NK-92 (cell line): Measurements from ENCODE around the gene GRK5.

ENCODE experiments used
- DNase-seq: peaks from one replicate; lab custom pipeline; 2025; ENCODE audit not compliant: unreplicated experiment; lab: John Stamatoyannopoulos, UW

The GRK5 gene

GRCh38 chr10:119197921-119198320 lies 9.4 kb upstream of the GRK5 start:
- no peak for DNase-seq

DNA sequence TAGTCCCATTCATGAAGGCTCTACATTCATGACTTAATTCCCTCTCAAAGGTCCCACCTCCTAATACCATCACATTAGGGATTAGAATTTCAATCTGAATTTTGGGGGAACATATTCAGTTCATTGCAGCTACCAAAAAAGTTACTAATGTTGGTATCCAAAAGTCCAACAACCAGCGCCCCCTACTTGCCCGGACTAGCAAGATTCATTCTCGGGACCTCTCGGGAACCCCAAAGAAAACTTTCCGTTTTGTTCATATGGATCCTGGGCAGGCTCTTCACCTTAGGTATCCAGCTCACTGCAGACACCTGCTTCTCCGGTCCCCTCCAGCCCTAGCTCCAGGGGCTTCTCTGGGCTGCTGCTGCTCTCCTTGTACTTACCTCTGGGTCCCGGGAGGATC lies 8.9 kb upstream of the GRK5 start:
- DNase-seq, result no peak

- no peak for DNase-seq
Measured at GRCh38 chr10:119199231-119199992, 8.0 kb upstream of the GRK5 start.

- no peak for DNase-seq
Measured at GRCh38 chr10:119201233-119201632, 6.1 kb upstream of the GRK5 start.

DNA sequence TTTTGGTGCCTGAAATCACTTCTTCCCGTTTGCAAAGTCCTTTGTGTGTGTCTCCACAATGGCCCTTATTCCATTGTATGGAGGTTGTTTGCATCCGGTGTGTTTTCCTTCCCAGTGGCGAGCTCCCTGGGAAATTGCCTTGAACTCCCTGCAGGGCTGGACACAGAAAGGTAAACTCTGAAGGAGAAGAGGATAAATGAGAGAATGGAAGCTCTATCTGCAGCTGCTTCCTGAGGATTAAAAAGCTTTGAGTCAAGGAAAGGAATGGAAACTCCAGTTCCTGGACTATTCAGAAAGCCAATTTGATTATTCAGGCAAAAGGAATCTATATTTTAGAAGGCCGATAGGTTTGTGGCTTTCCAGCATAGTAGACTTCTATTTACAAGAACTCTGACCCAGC lies 4.4 kb upstream of the GRK5 start:
- no peak for DNase-seq

DNA sequence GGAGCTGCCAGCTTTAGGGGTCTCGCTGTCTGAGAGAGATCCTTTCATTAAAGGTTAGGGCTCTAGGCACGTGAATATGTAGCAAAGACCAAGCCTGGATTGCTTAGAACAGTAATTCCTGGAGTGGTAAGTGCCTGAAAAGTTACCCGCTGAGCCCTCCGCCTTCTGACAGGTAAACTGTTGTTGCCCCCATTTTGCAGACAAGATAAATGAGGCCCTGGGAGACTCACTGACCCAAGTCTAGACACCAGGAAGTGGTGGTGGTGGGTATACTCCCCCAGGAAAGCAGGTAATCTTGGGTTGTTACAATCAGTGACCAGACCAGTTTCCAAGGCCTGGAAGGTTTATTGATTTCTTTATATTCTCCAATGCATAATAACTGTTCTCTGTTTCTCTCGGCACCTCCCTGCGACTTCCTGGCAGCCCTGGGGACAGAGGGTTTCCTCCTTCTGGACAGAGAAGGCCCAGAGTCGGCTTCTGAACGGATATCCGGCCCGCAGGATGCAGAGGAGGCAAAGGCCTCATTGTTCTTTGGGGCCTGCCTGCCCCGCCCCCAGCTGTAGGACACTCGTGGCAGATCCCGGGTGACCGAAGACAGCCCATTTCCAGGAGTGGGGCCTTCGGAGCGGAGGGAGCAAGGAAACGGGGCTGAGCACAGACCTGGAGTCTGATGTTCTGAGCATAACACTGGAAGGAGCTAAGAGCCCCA lies 1.3 kb upstream of the GRK5 start:
- DNase-seq, result no peak

- DNase-seq, result no peak
Measured at GRCh38 chr10:119206603-119207365, 587 bp upstream of the GRK5 start.

- no peak for DNase-seq
Measured at GRCh38 chr10:119207713-119208552, 562 bp downstream of the GRK5 start.

- no peak for DNase-seq
Measured at GRCh38 chr10:119208553-119208940, 1.2 kb downstream of the GRK5 start.

- no peak for DNase-seq
Measured at GRCh38 chr10:119209035-119209735, 1.8 kb downstream of the GRK5 start.

DNA sequence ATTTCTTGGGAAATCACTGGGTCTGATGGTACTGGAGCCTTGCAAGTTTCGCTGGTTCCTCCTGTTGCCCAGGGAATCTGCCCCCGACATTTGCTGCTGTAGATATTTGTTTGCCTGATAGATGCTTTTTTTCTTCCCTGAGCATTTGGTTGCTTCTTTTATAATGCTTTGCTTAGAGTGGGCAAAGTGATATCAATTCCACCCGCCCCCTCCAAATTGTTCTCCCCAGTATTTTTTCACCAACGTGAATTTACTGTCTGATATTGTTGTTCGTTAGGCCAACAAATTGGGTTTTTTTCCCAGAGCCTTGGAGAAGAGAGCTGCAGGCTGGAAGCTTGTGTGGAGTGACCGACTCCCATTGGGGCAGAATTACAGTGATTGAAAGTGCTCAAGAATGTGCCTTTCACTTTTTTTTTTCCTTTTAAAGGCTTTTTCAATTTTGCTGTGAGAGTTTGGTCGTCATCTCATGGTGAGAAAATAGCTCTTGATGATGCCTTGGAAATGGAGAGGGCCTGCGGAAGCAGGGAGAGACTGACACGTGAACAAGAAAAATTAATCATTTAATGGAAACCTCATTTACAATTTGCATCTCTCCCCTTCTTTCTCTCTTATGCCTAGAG lies 2.5 kb downstream of the GRK5 start:
- DNase-seq, result no peak

GRCh38 chr10:119210633-119211032 lies 3.3 kb downstream of the GRK5 start:
- no peak for DNase-seq

DNA sequence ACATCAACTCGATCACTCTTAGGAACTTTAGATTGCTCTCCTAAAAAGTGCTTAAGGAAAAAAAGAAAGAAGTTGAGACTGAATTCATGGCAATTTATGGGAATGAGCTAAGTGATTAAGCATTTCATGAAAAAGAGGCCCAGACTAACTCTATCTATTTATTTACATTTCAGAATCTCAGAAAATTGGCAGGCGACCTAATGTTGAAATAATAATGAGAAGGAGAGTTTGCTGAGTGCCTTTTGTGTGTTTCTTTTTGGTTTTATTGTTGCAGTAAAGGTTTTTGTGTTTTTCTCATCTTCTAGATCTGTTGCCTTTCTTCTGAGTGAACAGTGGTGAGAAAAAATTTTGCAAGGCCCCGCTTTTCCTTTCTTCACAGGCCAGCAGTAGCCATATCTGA lies 3.8 kb downstream of the GRK5 start:
- DNase-seq, result no peak

DNA sequence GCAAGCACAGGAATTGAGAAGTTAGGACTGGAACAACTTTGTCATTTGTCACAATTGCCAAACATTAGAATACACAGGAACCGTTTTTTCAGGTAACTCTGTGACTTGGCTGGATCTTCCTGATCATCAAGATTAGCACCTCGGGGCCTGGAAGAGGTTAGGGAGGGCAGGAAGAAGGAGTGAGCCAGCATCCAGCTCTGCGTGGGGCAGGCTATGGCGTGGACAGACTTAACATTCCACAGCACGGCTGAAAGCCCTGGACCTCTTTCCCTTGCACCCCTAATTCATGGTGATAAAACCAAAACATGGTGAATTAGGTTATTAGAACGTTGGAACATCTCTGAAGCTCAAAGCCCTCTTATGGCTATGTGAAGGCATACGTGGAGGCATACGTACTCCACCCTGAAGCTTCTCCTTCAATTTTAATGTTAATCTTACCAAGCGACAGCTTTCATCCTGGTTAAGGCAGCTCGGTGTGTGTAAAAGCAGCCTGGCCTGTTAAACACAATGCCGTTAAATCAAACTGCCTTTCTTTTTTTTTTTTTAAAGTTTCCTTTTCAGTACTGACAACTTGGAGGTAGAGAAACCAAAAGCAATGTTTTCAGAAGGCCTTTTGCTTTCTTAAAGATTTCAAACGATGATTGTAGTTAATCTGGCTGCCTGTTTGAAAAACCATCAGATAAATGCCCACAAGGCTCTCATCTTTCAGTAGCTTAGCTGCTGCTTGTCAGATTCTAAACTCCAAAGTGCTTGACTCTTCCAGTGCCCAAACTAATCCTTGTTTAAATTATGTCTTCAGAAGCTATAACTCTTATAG lies 4.5 kb downstream of the GRK5 start:
- no peak for DNase-seq

- DNase-seq, result no peak
Measured at GRCh38 chr10:119215371-119215770, 8.0 kb downstream of the GRK5 start.

DNA sequence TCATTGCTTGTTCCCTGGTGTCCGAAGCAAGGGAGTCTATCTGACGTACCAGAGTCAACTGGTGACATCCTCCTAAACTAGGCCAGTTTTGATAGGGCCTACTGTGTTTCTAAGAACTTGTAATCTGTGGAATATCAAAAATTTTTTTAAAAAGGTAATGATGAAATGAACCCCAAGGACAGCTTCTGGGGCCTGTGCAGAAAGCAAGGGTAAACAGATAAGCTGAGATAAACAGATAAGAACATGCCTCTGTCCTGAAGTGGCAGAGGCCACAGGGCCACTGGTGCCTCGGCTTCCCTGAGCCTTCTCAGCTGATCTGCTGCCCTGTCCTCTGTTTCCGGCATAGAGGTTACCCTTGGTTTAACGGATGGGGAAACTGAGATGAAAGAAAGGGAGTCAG lies 8.8 kb downstream of the GRK5 start:
- DNase-seq, result no peak

DNA sequence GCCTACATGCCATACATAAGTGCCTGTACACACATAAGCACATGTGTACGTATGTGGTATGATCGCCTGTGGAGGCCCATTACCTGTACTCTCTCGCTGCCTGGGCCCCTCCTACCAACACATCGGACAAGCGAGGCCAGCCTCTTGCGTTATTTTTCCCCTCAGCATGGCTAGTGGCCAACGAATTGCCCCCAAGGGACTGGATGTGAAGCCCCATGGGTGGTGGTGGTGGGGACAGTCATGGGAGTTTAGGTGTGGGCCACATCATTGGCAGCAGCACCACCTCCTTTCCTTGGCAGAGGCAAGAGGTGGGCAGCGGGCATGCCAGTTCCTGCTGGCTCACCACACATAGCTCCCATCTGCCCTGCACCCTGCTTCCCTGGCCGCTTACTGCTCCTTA lies 10.0 kb downstream of the GRK5 start:
- DNase-seq, result no peak

- DNase-seq, result no peak
Measured at GRCh38 chr10:119217991-119218490, 10.7 kb downstream of the GRK5 start.

DNA sequence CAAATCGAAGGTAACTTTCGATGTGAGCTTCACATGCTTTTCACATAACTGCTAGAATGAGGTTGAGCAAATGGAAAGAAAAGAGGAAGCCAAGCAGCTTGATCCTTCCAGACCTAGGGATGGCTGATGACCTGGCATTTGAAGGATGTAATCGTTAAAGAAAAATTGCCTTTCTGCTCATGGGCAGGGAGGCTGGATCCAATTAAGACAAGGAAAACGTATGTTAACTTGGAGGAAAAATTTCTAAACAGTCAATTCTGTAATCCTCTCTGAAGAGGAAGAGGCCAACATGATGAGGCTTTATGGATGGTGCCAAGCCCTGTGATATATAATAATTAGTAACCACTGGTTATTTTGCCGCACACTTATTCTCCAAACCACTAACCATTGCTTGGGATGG lies 12.5 kb downstream of the GRK5 start:
- DNase-seq, result no peak
